Nephron progenitor cell (in vitro differentiated cells): ENCODE results near the gene MACF1.
"Not testable (repeated sequence)": the region's sequence is repeated elsewhere in the genome, so short reads cannot be mapped to it uniquely, and the experiment has no call there.

Experiments
- DNase-seq: peaks from one replicate; pipeline ENCODE4 v3.0.0; 2021
- H3K27ac Mint-ChIP-seq: 2 replicates; pipeline ENCODE4 v1.8.0; 2021; ENCODE audit warnings: mild to moderate bottlenecking, moderate library complexity, mixed read lengths
- H3K27me3 Mint-ChIP-seq: 2 replicates; pipeline ENCODE4 v1.8.0; 2021; ENCODE audit warnings: mild to moderate bottlenecking, low read depth, mixed read lengths; ENCODE audit not compliant: poor library complexity
- H3K36me3 Mint-ChIP-seq: 2 replicates; pipeline ENCODE4 v1.8.0; 2021; ENCODE audit warnings: low read depth, mixed read lengths
- H3K4me1 Mint-ChIP-seq: 2 replicates; pipeline ENCODE4 v1.8.0; 2021; ENCODE audit warnings: mixed read lengths
- H3K4me3 Mint-ChIP-seq: 2 replicates; pipeline ENCODE4 v1.8.0; 2021; ENCODE audit warnings: mild to moderate bottlenecking, moderate library complexity, mixed read lengths
- H3K9me3 Mint-ChIP-seq: 2 replicates; pipeline ENCODE4 v1.8.0; 2021; ENCODE audit warnings: mild to moderate bottlenecking, moderate library complexity, mixed read lengths
- CTCF ChIP-seq: fragments of 200-600 bp; sonication (generic); IDR thresholded peaks from 2 replicates; pipeline ENCODE4 v1.5.0; 2021; ENCODE audit warnings: antibody characterized with exemption

The MACF1 gene

GRCh38 chr1:39204441-39205081, at the start of gene MACF1:
MACF1 (plus strand) TSS chr1:39204695; CDS start chr1:39205023, 328 bp downstream.
- Mint-ChIP-seq H3K4me1 (peaks cover 42% of the 10 kb centered on the region), H3K4me3 (peak within 1 kb of the TSS; percentile 70), H3K36me3 (peaks cover 22% of the 10 kb centered on the region), H3K27ac (peak within 1 kb of the TSS; percentile 96), H3K27me3 (no peaks in the 10 kb centered on the region), H3K9me3 (no peaks in the 10 kb centered on the region)
- peak; percentile 16 for TF ChIP-seq CTCF
- DNase-seq = peak; percentile 29

- DNase-seq = no peak
- Mint-ChIP-seq H3K4me1 (peaks cover 77% of the 10 kb centered on the region), H3K4me3 (no peak overlapping the region)
Observed at GRCh38 chr1:39157304-39157703, 47.2 kb upstream of the MACF1 start.

GRCh38 chr1:39158327-39159086, 46.0 kb upstream of the MACF1 start:
- peak; percentile 26 for DNase-seq
- no peaks in the 10 kb centered on the region for H3K27me3 Mint-ChIP-seq
- peak overlapping the region; percentile 89 for H3K27ac Mint-ChIP-seq
- peaks cover 15% of the 10 kb centered on the region for H3K36me3 Mint-ChIP-seq
- TF ChIP-seq CTCF = no peak
- H3K4me1 Mint-ChIP-seq = peaks cover 70% of the 10 kb centered on the region
- no peaks in the 10 kb centered on the region for H3K9me3 Mint-ChIP-seq
- H3K4me3 Mint-ChIP-seq = peak overlapping the region; percentile 69

More at GRCh38 chr1:39157304-39157703, 47.2 kb upstream of the MACF1 start:
- Mint-ChIP-seq H3K36me3 (peaks cover 15% of the 10 kb centered on the region), H3K9me3 (no peaks in the 10 kb centered on the region), H3K27ac (peak overlapping the region; percentile 57), H3K27me3 (no peaks in the 10 kb centered on the region)
- TF ChIP-seq CTCF = no peak

GRCh38 chr1:39159224-39160036, 45.1 kb upstream of the MACF1 start:
- peaks cover 70% of the 10 kb centered on the region for H3K4me1 Mint-ChIP-seq
- no peaks in the 10 kb centered on the region for H3K9me3 Mint-ChIP-seq
- no peak for DNase-seq
- no peaks in the 10 kb centered on the region for H3K27me3 Mint-ChIP-seq
- peaks cover 15% of the 10 kb centered on the region for H3K36me3 Mint-ChIP-seq
- peak overlapping the region; percentile 69 for H3K4me3 Mint-ChIP-seq
- no peak for TF ChIP-seq CTCF
- peak overlapping the region; percentile 89 for H3K27ac Mint-ChIP-seq

GRCh38 chr1:39160703-39161102, 43.8 kb upstream of the MACF1 start:
- Mint-ChIP-seq H3K27me3 (no peaks in the 10 kb centered on the region), H3K36me3 (peaks cover 9% of the 10 kb centered on the region), H3K9me3 (no peaks in the 10 kb centered on the region), H3K4me1 (peaks cover 74% of the 10 kb centered on the region), H3K27ac (no peak overlapping the region), H3K4me3 (no peak overlapping the region)
- no peak for TF ChIP-seq CTCF
- DNase-seq = no peak

- H3K27me3 Mint-ChIP-seq, H3K9me3 Mint-ChIP-seq, H3K27ac Mint-ChIP-seq, DNase-seq, H3K36me3 Mint-ChIP-seq, H3K4me3 Mint-ChIP-seq: not testable (repeated sequence)
- peaks cover 81% of the 10 kb centered on the region for H3K4me1 Mint-ChIP-seq
Observed at GRCh38 chr1:39161811-39162210, 42.7 kb upstream of the MACF1 start.
